Measurements from ENCODE around the gene SNHG17. TPM values are rescaled to one million over a fixed set of nuclear protein-coding genes. Genes with fewer than 3 reads are reported as not detected.

The SNHG17 gene
- total RNA-seq, 2 donors from 2014 or later, result 69.2 to 99.4 TPM

DNA sequence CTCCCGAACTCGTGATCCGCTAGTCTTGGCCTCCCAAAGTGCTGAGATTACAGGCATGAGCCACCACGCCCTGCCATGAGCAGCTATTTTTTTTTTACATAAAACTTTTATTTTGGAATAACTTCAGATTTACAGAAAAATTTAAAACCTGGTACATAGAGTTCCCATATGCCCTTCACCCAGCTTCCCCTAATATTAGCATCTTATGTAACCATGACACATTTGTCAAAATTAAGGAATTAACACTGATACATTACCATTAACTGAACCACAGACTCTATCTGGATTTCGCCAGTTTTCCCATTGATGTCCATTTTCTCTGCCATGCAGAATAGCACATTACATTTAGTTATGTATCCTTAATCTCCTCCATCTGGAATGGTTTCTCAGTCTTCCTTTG is 23.2 kb upstream of the SNHG17 start:
- Mint-ChIP-seq H3K4me1 (no peaks in the 10 kb centered on the region), H3K36me3 (ENCODE audit: low read depth) (no peaks in the 10 kb centered on the region), H3K4me3 (no peak overlapping the region), H3K27me3 (no peaks in the 10 kb centered on the region), H3K27ac (no peak overlapping the region)
- DNase-seq (no peak), ATAC-seq (no peak)
- no peaks in the 10 kb centered on the region for H3K9me3 ChIP-seq (ENCODE audit: control insufficient read depth, low read length, poor library complexity, severe bottlenecking)

DNA sequence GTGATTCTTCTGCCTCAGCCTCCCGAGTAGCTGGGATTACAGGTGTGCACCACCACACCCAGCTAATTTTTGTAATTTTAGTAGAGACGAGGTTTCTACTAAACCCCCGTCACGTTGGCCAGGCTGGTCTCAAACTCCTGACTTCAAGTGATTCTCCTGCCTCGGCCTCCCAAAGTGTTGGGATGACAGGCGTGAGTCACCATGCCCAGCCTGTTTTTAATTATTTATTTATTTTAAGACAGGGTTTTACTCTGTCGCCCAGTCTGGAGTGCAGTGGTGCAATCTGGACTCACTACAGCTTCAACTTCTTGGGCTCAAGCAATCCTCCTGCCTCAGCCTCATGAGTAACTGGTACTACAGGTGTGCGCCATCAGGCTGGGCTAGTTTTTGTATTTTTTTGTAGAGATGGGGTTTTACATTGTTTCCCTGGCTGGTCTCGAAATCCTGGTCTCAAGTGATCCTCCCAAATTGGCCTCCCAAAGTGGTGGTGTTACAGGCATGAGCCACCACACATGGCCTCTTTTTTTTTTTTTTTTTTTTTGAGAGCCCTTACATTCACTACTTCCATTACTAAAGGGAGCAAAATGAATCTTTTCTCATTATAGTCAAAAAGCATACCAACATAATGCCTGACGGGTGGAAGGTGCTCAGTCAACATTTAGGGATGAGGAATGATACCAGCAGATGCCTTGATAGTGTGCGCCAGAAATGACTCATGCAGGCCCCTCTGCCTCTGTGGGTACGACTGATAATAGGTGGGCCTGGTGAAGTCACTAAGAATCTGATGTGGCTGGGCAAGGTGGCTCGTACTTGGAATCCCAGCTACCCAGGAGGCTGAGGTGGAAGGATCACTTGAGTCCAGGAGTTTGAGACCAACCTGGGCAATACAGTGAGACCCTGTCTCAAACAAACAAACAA is 19.7 kb upstream of the SNHG17 start:
- H3K36me3 Mint-ChIP-seq (ENCODE audit: low read depth), result peaks cover 7% of the 10 kb centered on the region
- H3K27me3 Mint-ChIP-seq, result no peaks in the 10 kb centered on the region

DNA sequence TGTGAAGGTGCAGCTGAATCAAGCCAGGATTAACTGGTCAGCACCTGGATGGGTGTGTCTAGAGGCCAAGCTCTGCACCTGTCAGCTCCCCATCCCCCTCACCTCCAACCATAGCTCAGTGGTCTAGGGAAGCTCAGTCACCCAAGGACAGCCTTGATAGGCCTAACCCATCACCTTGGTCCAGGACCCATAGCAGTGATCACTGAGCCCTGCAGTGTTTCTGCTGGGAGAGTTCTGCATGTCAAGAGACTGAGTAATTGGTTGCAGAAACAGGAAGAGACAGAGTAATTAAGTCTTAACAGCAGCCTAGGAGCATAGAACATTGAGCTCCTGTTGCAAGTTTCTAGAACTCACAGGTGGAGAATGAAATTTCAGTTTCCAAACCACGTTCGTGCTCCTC is 18.8 kb upstream of the SNHG17 start:
- no peaks in the 10 kb centered on the region for H3K27me3 Mint-ChIP-seq
- no peak for ATAC-seq
- peaks cover 6% of the 10 kb centered on the region for H3K4me1 Mint-ChIP-seq
- H3K4me3 Mint-ChIP-seq, result no peak overlapping the region
- H3K27ac Mint-ChIP-seq, result no peak overlapping the region
- no peak for DNase-seq
- H3K9me3 ChIP-seq (ENCODE audit: control insufficient read depth, low read length, poor library complexity, severe bottlenecking), result no peaks in the 10 kb centered on the region
- peaks cover 13% of the 10 kb centered on the region for H3K36me3 Mint-ChIP-seq (ENCODE audit: low read depth)

More for the DNA sequence above, 19.7 kb upstream of the SNHG17 start:
- peaks cover 4% of the 10 kb centered on the region for H3K4me1 Mint-ChIP-seq
- no peaks in the 10 kb centered on the region for H3K9me3 ChIP-seq (ENCODE audit: control insufficient read depth, low read length, poor library complexity, severe bottlenecking)
- H3K27ac Mint-ChIP-seq, result no peak overlapping the region
- ATAC-seq (no peak), DNase-seq (no peak)
- H3K4me3 Mint-ChIP-seq, result no peak overlapping the region

DNA sequence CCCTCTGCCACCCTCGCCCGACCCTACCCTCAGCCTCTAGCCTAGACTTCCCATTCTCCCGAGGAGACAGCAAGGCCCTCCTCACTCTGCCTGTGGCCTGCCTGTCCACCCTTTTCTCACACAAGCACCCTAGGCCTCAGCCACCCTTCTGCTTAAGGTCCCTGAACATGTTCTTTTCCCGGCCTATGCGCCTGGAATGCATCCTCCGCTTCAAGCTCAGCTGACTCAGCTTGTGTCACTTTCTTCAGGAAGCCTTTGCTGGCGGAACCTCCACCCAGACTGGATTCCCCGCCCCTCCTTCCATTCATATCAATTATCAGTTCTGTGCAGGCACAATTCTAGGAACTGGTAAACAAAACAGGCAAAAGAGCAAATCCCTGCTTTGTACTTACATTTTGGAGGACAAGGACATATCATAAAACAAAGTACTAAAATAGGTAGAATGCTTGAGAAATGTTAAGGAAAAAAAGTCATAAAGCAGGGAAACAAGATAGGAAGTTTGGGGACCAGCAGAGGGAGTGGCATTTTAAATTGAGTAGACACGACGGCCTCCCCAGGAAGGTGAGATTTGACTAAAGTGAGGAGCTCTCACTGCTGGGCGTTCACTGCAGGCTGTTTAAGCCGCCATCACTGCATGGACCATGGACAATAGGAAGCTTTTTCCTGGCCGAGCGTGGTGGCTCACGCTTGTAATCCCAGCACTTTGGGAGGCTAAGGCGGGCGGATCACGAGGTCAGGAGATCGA is 17.9 kb upstream of the SNHG17 start:
- no peak overlapping the region for H3K27ac Mint-ChIP-seq
- H3K9me3 ChIP-seq (ENCODE audit: control insufficient read depth, low read length, poor library complexity, severe bottlenecking), result no peaks in the 10 kb centered on the region
- no peaks in the 10 kb centered on the region for H3K27me3 Mint-ChIP-seq
- H3K4me3 Mint-ChIP-seq, result no peak overlapping the region
- peaks cover 17% of the 10 kb centered on the region for H3K36me3 Mint-ChIP-seq (ENCODE audit: low read depth)
- H3K4me1 Mint-ChIP-seq, result peaks cover 11% of the 10 kb centered on the region
- ATAC-seq, result no peak
- no peak for DNase-seq

DNA sequence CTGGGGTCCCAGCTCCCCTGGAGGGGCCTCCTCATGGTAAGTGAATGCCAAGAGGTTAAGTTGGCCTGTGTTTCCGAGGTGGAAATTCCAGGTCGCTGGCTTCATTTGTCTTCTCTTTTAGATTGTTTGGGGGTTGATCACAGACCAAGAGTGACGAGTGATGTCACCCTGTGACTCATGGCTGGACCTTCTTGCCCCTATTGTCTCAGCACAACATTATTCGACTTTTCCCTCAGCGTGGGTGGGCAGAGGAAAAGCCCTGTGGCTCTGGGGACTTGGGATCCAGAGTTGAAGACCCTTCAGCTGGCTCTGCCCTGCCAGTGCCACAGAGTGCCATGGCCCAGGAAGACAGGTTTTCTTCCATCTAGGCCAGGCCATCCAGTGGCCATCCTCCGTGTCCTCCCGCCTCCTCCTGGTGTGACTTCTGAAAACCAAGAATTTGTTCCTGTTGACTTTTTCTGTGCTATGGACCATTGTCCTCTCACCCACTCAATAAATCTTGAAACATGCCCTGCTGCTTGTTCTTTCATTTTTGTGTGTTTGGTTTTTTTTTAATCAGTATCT is 15.4 kb upstream of the SNHG17 start:
- DNase-seq, result no peak
- no peak overlapping the region for H3K4me3 Mint-ChIP-seq
- H3K36me3 Mint-ChIP-seq (ENCODE audit: low read depth), result peaks cover 17% of the 10 kb centered on the region
- no peaks in the 10 kb centered on the region for H3K27me3 Mint-ChIP-seq
- ATAC-seq, result no peak
- peaks cover 27% of the 10 kb centered on the region for H3K4me1 Mint-ChIP-seq
- no peaks in the 10 kb centered on the region for H3K9me3 ChIP-seq (ENCODE audit: control insufficient read depth, low read length, poor library complexity, severe bottlenecking)
- H3K27ac Mint-ChIP-seq, result no peak overlapping the region

DNA sequence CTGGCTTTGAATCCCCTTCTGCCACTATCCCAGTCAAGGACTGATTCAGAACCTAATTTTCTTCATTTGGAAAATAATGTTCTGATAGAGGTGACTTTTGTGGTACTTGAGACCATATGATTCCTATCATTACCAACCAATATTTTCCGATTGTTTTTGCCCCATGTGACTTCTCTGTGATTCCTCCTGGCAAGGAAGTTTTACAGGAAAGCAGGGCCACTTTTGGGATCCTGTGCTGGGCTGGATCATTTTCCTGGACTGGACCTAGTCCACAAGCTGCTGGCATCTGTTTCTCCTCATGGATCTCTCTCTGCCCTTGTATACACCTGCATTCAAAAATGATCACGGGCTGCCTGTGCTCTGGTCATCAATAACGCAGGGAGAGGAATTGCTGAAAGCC is 13.9 kb upstream of the SNHG17 start:
- no peaks in the 10 kb centered on the region for H3K9me3 ChIP-seq (ENCODE audit: control insufficient read depth, low read length, poor library complexity, severe bottlenecking)
- Mint-ChIP-seq H3K4me3 (no peak overlapping the region), H3K27me3 (no peaks in the 10 kb centered on the region), H3K36me3 (ENCODE audit: low read depth) (peaks cover 17% of the 10 kb centered on the region), H3K27ac (no peak overlapping the region), H3K4me1 (peaks cover 27% of the 10 kb centered on the region)
- DNase-seq (no peak), ATAC-seq (no peak)

DNA sequence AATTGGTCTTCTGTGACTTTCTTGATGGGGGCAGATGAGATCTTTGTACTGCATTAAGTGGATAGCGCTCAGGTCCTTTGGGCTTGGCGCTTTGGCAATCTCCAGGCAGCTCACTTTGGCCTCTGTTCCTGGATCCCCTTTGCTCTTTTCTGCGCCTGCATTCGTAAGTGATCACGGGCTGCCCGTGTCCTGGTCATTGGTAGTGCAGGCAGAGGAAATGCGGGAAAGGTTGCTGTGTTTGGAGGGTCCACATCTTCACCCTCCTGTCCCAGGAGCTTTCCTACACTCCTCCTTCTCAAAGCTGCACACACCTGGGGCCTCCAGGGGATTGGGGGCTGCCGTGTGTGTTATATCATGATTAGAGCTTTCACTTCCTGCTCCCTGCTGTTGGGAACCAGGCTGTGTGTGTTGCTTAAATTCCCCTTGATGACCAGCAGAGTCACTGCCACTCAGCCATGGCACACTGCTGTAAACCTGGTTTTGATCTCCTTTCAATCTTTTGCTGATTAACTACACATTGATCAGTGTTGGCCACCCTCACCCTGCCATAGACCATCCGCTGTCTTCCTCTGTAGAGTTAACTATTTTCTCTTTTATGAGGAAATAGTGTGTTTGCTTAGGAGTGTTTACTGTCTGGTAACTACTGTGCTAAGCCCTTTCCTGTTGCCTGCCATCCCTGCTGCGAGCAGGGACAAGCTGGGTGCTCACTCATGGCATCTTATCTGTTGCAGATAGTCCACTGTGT is 13.0 kb upstream of the SNHG17 start:
- Mint-ChIP-seq H3K27ac (peak overlapping the region; percentile 80), H3K4me3 (peak overlapping the region; percentile 82), H3K36me3 (ENCODE audit: low read depth) (peaks cover 17% of the 10 kb centered on the region), H3K27me3 (no peaks in the 10 kb centered on the region), H3K4me1 (peaks cover 27% of the 10 kb centered on the region)
- no peaks in the 10 kb centered on the region for H3K9me3 ChIP-seq (ENCODE audit: control insufficient read depth, low read length, poor library complexity, severe bottlenecking)
- DNase-seq (no peak), ATAC-seq (no peak)

DNA sequence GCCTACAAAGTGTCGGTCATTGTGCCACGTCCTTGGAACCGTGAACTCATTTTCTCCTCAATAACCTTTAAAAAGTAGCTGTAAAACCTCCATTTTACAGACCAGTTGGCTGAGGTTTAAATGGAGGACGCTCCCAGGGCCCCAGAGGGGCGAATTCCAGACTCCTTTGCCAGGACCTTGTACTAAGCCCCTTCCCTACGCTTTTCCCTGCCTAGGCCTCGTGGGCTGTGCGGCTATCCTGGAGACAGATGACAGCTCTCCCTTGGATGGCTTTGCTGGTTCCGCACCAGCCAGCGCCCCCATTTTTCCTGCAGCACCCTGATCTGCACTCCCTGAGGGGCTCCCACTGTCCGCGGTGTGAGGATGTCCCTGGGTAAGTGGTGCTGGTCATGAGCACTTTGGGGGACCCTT is 12.1 kb upstream of the SNHG17 start:
- Mint-ChIP-seq H3K27ac (peak overlapping the region; percentile 80), H3K36me3 (ENCODE audit: low read depth) (peaks cover 17% of the 10 kb centered on the region), H3K4me1 (peaks cover 27% of the 10 kb centered on the region)

DNA sequence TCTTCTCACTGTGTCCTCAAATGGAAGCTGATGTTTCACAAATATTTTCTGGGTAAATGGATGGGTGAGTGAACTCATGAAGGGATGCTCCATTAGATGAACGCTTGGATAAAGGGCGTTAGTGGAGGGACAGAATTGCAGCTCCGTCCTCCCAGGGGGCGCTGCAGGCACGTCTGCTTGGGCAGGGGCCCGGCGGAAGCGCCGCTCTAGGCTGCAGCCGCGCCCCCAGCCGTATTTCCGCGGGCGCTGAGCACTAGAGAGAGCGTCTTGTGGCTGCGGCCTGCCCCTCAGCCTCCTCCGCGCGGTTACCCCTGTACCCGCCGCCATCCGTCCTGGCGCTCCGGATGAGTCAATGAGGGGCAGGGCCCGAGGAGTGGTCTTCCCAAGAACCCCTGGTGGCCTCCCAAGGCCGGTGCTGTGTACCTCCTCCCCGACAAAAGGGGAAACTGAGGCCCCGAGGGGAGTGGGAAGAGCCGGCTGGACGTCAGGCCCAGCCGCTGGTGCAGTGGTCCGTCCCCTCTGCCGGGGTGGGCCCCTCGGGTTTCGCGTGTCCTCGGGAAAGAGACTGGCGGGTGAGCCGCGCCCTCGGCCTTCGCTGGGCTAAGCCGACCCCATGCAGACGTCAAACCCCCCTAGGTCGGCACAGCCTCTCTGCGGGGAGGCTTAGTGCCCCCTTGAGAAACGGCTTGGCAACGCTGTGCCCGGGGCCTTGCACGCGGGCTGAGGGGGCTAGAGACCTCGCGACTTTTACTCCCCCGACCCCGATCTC is 11.5 kb upstream of the SNHG17 start:
- Mint-ChIP-seq H3K27ac (peak overlapping the region; percentile 80), H3K4me1 (peaks cover 27% of the 10 kb centered on the region), H3K27me3 (no peaks in the 10 kb centered on the region), H3K4me3 (peak overlapping the region; percentile 82), H3K36me3 (ENCODE audit: low read depth) (peaks cover 17% of the 10 kb centered on the region)
- no peaks in the 10 kb centered on the region for H3K9me3 ChIP-seq (ENCODE audit: control insufficient read depth, low read length, poor library complexity, severe bottlenecking)
- peak; percentile 87 to 92 (median 91) for DNase-seq
- ATAC-seq, result peak; percentile 99

More for the DNA sequence above, 12.1 kb upstream of the SNHG17 start:
- DNase-seq (no peak), ATAC-seq (no peak)
- Mint-ChIP-seq H3K27me3 (no peaks in the 10 kb centered on the region), H3K4me3 (peak overlapping the region; percentile 82)
- no peaks in the 10 kb centered on the region for H3K9me3 ChIP-seq (ENCODE audit: control insufficient read depth, low read length, poor library complexity, severe bottlenecking)

DNA sequence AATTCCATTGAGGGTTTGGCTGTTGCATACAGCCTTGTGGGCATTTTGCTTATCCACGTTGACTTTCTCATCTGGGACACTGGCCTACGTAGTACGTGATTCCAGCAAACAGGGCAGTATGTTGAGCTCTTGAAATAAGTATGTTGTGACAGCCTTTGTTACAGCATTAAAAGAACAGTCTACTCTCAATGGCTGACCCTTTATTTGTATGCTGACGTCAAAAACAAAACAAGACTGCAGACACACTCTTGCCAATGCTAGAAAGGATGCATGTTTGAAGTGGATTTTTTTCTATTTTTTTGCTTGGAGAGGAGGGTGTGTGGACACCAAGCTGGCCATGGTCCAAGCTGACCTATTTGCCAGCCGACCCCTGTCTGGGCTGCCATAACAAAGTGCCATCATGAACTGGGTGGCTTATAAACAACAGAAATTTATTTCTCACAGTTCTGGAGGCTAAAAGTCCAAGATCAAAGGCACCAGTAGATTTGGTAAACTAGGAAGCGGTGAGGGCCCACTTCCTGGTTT is 10.8 kb upstream of the SNHG17 start:
- Mint-ChIP-seq H3K27me3 (no peaks in the 10 kb centered on the region), H3K36me3 (ENCODE audit: low read depth) (peaks cover 15% of the 10 kb centered on the region), H3K4me3 (peak overlapping the region; percentile 82), H3K4me1 (peaks cover 25% of the 10 kb centered on the region), H3K27ac (peak overlapping the region; percentile 80)
- no peaks in the 10 kb centered on the region for H3K9me3 ChIP-seq (ENCODE audit: control insufficient read depth, low read length, poor library complexity, severe bottlenecking)
- ATAC-seq (no peak), DNase-seq (no peak)

DNA sequence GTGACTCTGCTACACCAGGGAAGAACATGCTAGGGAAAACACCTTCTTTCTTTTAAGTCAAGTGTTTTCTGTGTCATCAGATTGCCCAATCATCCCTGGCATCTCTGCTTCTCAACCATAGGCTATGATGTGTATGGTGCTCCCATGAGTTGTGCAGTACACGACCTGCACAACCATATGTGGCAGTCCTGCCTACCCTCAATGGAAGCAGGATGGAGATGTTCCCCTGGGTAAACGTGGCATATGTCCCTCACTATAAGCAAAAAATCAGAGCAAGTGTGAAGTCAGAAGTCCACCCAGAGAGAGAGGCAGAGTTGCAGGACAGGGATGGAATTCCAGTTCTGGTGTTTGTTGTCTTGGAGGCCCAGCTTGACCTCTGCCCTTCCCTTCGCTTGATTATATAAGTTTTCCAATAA is 10.3 kb upstream of the SNHG17 start:
- Mint-ChIP-seq H3K4me3 (no peak overlapping the region), H3K4me1 (peaks cover 23% of the 10 kb centered on the region), H3K36me3 (ENCODE audit: low read depth) (peaks cover 11% of the 10 kb centered on the region), H3K27ac (no peak overlapping the region), H3K27me3 (no peaks in the 10 kb centered on the region)
- ATAC-seq, result no peak
- no peaks in the 10 kb centered on the region for H3K9me3 ChIP-seq (ENCODE audit: control insufficient read depth, low read length, poor library complexity, severe bottlenecking)
- no peak for DNase-seq

DNA sequence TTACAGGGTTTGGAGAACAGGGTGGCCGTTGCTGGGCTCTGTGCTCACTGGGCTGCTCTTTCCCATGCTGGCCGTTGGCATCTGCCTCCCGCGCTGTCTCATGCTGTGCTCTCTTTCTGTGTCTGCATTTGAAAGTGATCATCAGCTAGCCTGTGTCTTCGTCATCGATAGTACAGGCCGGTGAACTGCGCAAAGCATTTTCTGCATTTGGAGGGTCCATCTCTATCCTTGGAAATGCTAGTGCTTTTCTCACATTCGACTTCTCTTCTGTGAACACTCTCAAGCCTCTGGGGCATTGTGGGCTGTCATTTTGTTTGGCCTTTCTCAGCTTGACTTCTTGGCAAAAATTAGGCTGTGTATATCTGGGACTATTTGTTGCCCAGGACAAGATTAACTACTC is 6.8 kb upstream of the SNHG17 start:
- Mint-ChIP-seq H3K27ac (no peak overlapping the region), H3K27me3 (peaks cover 16% of the 10 kb centered on the region), H3K4me3 (no peak overlapping the region), H3K4me1 (peaks cover 6% of the 10 kb centered on the region), H3K36me3 (ENCODE audit: low read depth) (peaks cover 2% of the 10 kb centered on the region)
- no peak for DNase-seq
- no peak for ATAC-seq
- H3K9me3 ChIP-seq (ENCODE audit: control insufficient read depth, low read length, poor library complexity, severe bottlenecking), result no peaks in the 10 kb centered on the region

Data from T-helper 17 cell (primary cell).